Activated B cell treated with CpG ODN at 0.5 μM for 24 hours (primary cell): Measurements from ENCODE around the gene CIT. TPM values are rescaled to one million over a fixed set of nuclear protein-coding genes. Genes with fewer than 3 reads are reported as not detected.

Experiments
- ATAC-seq: fragments of 200-7000 bp; cut with Tn5 transposase; one replicate; pipeline ENCODE4 v1.10.0; 2021; ENCODE audit warnings: low read depth, mild to moderate bottlenecking, moderate library complexity
- CTCF ChIA-PET: fragments of 350-600 bp; sonication (Branson Sonifier 250); formaldehyde crosslinking; loops from one replicate; lab custom pipeline; 2021; ENCODE audit warnings: antibody characterized with exemption; lab: Charles Lee
- POLR2A ChIA-PET: fragments of 350-600 bp; sonication (Branson Sonifier 250); formaldehyde crosslinking; loops from one replicate; lab custom pipeline; 2021; ENCODE audit warnings: antibody characterized with exemption; lab: Charles Lee
- DNase-seq: peaks from one replicate; pipeline ENCODE4 v3.0.0; 2022
- H3K27ac Mint-ChIP-seq: one replicate; pipeline ENCODE4 v1.8.0; 2020; ENCODE audit warnings: mixed read lengths
- H3K27me3 Mint-ChIP-seq: one replicate; pipeline ENCODE4 v1.8.0; 2021; ENCODE audit warnings: mixed read lengths
- H3K36me3 Mint-ChIP-seq: one replicate; pipeline ENCODE4 v1.8.0; 2021; ENCODE audit warnings: low read depth, mixed read lengths
- H3K4me1 Mint-ChIP-seq: one replicate; pipeline ENCODE4 v1.8.0; 2021; ENCODE audit warnings: mixed read lengths
- H3K4me3 Mint-ChIP-seq: one replicate; pipeline ENCODE4 v1.8.0; 2020; ENCODE audit warnings: mild to moderate bottlenecking, mixed read lengths
- H3K9me3 Mint-ChIP-seq: one replicate; pipeline ENCODE4 v1.8.0; 2020; ENCODE audit warnings: mixed read lengths
- intact Hi-C: fragments of 100-400 bp; cut with micrococcal nuclease; formaldehyde crosslinking; loops from one replicate; pipeline ENCODE4 v1.15.1; 2024
- total RNA-seq: library from RNA; stranded (reverse); gene quantifications from 2 replicates; pipeline ENCODE4 v1.2.3, GENCODE V29; 2022
- TF ChIP-seq, protein P1 (sequence below): fragments of 200-600 bp; IDR thresholded peaks from one replicate; pipeline ENCODE4 v1.8.0; 2022; ENCODE audit warnings: antibody characterized with exemption, mild to moderate bottlenecking

CIT gene
- total RNA-seq, 1 donor from 2014 or later = 6.1 TPM

- intact Hi-C loops = no loop called here
- no peaks in the 10 kb centered on the region for H3K36me3 Mint-ChIP-seq
- no peaks in the 10 kb centered on the region for H3K27me3 Mint-ChIP-seq
- ChIA-PET CTCF (no interaction called here), POLR2A (no interaction called here)
- no peak for ATAC-seq
- TF ChIP-seq, protein P1, sequence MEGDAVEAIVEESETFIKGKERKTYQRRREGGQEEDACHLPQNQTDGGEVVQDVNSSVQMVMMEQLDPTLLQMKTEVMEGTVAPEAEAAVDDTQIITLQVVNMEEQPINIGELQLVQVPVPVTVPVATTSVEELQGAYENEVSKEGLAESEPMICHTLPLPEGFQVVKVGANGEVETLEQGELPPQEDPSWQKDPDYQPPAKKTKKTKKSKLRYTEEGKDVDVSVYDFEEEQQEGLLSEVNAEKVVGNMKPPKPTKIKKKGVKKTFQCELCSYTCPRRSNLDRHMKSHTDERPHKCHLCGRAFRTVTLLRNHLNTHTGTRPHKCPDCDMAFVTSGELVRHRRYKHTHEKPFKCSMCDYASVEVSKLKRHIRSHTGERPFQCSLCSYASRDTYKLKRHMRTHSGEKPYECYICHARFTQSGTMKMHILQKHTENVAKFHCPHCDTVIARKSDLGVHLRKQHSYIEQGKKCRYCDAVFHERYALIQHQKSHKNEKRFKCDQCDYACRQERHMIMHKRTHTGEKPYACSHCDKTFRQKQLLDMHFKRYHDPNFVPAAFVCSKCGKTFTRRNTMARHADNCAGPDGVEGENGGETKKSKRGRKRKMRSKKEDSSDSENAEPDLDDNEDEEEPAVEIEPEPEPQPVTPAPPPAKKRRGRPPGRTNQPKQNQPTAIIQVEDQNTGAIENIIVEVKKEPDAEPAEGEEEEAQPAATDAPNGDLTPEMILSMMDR = no peak
- no peak overlapping the region for H3K4me3 Mint-ChIP-seq
- no peak for DNase-seq
- peaks cover 4% of the 10 kb centered on the region for H3K4me1 Mint-ChIP-seq
- peaks cover 4% of the 10 kb centered on the region for H3K9me3 Mint-ChIP-seq
- no peak overlapping the region for H3K27ac Mint-ChIP-seq
These were observed 159.0 kb downstream of the CIT start for GRCh38 chr12:119718141-119718540.

DNA sequence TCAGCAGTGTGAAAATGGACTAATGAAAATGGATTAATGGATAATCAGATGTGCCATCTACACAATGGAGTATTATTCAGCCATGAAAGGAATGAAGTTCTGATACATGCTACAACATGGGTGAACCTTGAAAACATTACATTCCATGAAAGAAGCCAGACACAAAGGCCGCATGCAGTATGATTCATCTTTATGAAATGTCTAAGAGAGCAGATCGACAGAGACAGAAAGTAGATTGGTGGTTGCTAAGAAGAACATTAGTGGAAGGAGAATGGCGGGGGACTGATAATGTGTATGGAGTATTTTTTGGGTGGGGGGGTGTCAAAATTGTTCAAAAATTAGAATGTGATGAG is 161.9 kb downstream of the CIT start:
- ChIA-PET POLR2A (no interaction called here), CTCF (no interaction called here)
- intact Hi-C loops = no loop called here

GRCh38 chr12:119714614-119715267 is 162.4 kb downstream of the CIT start:
- no peak for DNase-seq
- H3K4me3 Mint-ChIP-seq = no peak overlapping the region
- no peak for ATAC-seq
- peaks cover 4% of the 10 kb centered on the region for H3K4me1 Mint-ChIP-seq
- no peaks in the 10 kb centered on the region for H3K36me3 Mint-ChIP-seq
- intact Hi-C loops = no loop called here
- TF ChIP-seq, protein P1 = no peak
- H3K27ac Mint-ChIP-seq = no peak overlapping the region
- peaks cover 4% of the 10 kb centered on the region for H3K9me3 Mint-ChIP-seq
- no peaks in the 10 kb centered on the region for H3K27me3 Mint-ChIP-seq
- ChIA-PET CTCF (no interaction called here), POLR2A (no interaction called here)

More for the DNA sequence above, 161.9 kb downstream of the CIT start:
- Mint-ChIP-seq H3K4me3 (no peak overlapping the region), H3K27me3 (no peaks in the 10 kb centered on the region), H3K4me1 (peaks cover 4% of the 10 kb centered on the region), H3K27ac (no peak overlapping the region), H3K36me3 (no peaks in the 10 kb centered on the region), H3K9me3 (peaks cover 4% of the 10 kb centered on the region)
- TF ChIP-seq, protein P1 = no peak
- no peak for ATAC-seq
- DNase-seq = no peak

GRCh38 chr12:119713551-119714031 is 163.5 kb downstream of the CIT start:
- no peak for DNase-seq
- ChIA-PET POLR2A (no interaction called here), CTCF (no interaction called here)
- no peak for ATAC-seq
- H3K4me1 Mint-ChIP-seq = peaks cover 4% of the 10 kb centered on the region
- no peaks in the 10 kb centered on the region for H3K36me3 Mint-ChIP-seq
- H3K27ac Mint-ChIP-seq = no peak overlapping the region
- no peaks in the 10 kb centered on the region for H3K27me3 Mint-ChIP-seq
- no peak overlapping the region for H3K4me3 Mint-ChIP-seq
- peaks cover 4% of the 10 kb centered on the region for H3K9me3 Mint-ChIP-seq
- TF ChIP-seq, protein P1 = no peak
- intact Hi-C loops = no loop called here

DNA sequence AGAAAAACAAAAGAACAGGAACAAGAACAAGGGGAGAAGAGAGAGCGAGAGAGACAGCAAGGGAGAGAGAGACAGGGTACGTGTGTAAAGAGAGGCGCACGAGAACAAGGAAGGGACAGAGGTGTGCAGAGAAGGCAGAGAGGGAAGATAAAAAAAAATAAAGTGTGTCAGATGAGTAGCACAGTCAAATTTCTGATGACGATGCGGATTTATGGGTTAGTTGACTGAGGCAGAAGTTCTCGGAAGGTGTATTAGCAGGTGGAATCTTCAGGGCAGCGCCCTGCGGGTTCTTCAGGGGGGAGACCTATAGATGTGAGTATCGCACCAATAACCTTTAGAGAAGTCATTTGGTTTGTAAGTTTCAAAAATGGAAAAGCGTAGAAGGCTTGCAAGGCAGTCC is 164.4 kb downstream of the CIT start:
- intact Hi-C loops = no loop called here
- H3K4me1 Mint-ChIP-seq = peaks cover 4% of the 10 kb centered on the region
- H3K27ac Mint-ChIP-seq = no peak overlapping the region
- ATAC-seq (no peak), DNase-seq (no peak)
- ChIA-PET POLR2A (no interaction called here), CTCF (no interaction called here)
- no peak overlapping the region for H3K4me3 Mint-ChIP-seq
- H3K36me3 Mint-ChIP-seq = no peaks in the 10 kb centered on the region
- peaks cover 4% of the 10 kb centered on the region for H3K9me3 Mint-ChIP-seq
- TF ChIP-seq, protein P1 = no peak
- H3K27me3 Mint-ChIP-seq = no peaks in the 10 kb centered on the region
